CD1c-positive myeloid dendritic cell (primary cell): ENCODE measurements around the gene PGAP6.
"Not testable (repeated sequence)": the region's sequence is repeated elsewhere in the genome, so short reads cannot be mapped to it uniquely, and the experiment has no call there.

Experiments used
- DNase-seq: peaks from one replicate; pipeline ENCODE4 v3.0.0-alpha.2; 2016; ENCODE audit errors: extremely low spot score

The PGAP6 gene

DNA sequence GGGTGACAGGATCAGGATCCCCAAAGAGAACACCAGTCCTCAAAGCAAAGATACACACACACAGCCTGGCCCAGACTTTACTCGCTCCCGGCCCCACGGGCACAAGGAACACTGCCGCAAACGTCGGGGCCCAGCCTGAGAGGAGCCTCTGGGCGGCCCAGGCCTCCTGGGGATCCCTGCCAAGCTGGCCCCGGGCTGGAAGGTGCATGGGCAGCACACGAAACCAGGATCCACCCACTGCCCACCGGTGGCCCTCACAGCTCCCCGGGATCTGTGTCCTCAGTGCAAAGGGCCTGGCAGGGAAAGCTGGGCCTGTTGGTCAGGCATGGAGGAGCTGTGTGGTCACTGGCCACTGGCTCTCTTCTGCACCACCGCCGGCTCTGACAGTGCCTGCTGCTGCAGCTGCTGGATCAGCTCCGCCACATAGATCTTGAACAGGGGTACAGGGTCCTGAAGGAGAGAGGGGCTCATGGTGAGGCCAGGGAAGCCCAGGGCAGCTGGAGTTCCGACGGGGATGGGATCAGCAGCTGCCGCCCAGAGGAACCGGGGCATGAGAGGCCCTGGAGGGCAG, 14.4 kb downstream of the PGAP6 start:
- no peak for DNase-seq

DNA sequence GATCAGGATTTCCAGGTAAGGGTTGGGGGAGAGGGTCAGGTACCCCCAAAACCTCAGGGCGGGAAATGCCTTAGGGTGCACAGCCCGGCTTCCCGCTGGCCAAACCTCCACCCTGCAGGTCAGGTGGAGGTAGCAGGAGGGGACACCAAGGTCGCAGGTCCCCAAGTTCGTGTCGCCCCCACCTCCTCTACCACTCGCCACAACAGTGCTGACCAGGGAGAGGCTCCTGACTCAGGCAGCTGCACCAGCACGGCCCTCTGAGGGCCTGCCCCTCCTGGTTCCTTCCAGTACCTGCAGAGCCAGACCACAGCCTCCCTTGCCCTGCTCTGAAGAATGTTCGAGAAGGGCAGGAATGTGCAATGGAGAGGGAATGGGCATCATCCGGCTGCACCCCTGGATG, 15.3 kb downstream of the PGAP6 start:
- no peak for DNase-seq

- no peak for DNase-seq
Observed at GRCh38 chr16:364595-365491, 16.9 kb downstream of the PGAP6 start.

GRCh38 chr16:363766-364490, 17.9 kb downstream of the PGAP6 start:
- no peak for DNase-seq

GRCh38 chr16:363110-363765, 18.5 kb downstream of the PGAP6 start:
- no peak for DNase-seq

DNA sequence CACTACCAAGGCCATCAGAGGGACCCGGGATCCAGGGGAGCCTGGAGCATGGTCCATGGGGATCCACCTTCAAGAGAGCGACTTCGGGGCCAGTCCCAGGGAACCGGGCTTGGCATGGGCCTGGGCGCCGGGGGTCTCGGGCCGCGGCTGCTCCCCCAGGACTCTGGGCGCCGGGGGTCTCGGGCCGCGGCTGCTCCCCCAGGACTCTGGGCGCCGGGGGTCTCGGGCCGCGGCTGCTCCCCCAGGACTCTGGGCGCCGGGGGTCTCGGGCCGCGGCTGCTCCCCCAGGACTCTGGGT, 19.1 kb downstream of the PGAP6 start:
- not testable (repeated sequence) for DNase-seq

GRCh38 chr16:361872-362701, 19.7 kb downstream of the PGAP6 start:
- DNase-seq = peak; percentile 76

GRCh38 chr16:361341-361871, 20.4 kb downstream of the PGAP6 start:
- DNase-seq = no peak

DNA sequence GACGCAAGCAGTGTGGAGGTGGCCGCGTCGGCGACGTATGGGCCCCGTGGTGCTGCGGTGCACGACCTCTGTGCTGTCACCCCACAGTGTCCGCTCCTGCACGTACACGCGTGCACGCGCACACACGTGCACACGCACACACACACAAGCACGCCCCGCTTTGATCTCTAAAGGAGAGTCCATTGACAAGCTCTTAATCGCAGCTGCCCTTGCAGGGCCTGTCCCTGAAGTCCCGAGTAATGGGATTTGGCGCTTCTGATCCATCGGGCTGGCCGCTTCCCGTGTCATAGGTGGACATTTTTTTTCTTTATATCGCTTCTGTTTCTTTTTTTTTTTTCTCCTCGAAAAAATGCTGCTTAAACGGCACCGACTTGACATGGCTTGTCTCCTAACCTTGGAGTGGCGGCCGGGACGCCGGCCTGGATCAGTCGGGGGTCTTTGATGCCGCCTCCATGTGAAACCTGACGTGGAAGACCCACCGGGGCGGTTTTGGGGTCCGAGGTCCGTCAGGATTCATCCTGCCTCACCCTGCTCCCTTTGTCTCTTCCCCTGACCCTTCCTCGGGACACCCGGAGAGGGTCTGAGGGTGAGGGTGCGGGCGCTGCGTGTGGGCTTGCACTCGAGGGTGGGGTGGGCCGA, 21.0 kb downstream of the PGAP6 start:
- no peak for DNase-seq

GRCh38 chr16:359871-360697, 21.7 kb downstream of the PGAP6 start:
- no peak for DNase-seq

GRCh38 chr16:359067-359763, 22.6 kb downstream of the PGAP6 start:
- no peak for DNase-seq

- no peak for DNase-seq
Observed at GRCh38 chr16:356741-357140, 25.0 kb downstream of the PGAP6 start.

DNA sequence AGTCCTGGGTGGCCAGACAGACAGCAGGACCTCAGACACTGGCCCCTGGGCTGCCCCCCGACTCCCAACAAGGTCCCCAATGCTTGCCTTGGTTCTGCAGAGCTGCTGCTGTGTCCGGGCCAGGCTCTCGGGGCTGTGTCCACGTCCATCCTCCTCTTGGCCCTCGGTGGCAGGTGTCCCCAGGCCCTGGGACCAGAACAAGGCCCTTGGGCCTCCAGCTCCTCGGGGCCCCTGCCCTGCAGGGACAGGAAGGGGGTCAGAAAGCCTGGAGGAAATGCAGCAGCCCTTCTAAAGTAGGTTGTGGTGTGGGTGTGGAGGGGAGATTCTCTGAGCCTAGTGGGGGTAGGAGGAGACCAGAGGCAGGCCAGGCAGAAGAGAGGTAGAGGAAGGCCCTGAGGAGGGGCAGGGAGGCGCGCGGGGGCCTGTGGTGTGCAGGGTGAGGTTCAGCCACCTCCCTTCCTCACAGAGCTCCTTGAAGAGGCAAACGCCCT, 26.8 kb downstream of the PGAP6 start:
- no peak for DNase-seq

DNA sequence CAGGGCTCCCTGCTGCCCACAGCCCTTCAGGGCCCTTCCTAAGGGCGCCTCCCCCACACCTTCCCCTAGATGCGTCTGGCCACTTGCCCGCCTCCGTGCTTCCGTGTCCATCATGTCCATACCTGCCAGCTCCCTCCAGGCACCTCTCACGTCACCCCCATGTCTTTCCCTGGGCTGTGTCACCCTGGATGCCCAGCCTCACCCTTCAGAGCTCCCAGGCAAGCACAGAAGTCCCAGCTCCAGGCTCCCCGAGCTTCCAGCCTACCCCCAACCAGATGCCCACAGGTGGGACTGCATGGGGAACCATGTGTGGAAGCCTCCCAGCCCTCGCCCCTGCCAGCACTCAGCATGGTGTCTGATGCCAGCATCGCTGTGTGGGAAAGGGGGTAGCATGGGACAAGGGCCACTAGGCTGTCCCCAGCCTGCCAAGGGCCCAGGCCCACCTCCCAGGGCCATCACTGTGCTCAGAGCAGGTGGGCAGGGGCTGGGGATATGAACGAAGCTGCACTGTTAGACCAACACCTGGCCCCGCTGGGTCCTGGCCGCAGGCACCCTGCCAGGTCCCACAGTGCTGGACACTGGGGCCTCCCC, 27.4 kb downstream of the PGAP6 start:
- no peak for DNase-seq

DNA sequence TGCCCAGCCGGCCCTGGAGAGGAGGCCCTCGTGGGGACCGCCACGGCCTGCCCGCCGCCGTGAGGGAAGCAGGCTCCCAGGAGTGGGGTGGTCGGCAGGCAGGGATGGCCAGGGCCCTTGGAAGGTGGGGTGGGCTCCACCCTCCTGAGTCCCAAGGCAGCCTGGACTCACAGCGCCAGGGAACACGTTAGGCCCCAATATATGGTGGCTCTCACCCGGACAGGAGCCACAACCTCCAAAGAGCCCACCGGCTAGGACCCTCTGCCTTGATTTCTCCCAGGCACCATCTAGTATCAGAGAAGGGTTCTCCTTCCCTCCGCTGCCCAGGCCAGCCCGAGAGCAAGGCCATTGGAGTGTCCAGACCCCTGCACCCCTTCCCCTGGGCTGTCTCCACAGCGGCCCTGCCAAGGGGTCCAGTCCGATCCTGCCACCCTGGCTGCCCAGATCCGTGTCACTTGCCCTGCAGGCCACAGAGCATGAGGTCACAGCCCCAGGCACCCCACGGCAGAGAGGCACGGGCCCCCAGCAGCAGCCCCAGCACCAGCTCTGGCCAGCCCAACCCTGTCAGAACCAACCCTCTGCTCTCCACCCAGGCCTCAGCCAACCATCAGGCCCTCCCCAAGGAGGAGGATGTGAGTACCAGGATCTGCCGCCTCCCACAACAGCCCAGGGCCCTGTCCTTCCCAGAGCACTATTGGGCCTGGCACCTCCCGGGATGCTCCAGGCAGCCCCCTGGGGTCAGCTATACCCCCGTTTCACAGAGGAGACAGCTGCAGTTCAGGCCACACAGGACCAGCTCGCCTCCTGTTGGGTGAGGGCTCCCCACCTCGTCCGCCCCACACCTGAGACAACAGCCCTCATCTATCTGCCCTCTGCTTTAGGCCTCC, 28.1 kb downstream of the PGAP6 start:
- DNase-seq = no peak

- DNase-seq = peak; percentile 98
Observed at GRCh38 chr16:352547-353403, 29.0 kb downstream of the PGAP6 start, which contains the start of gene AXIN1. Gene AXIN1 (minus strand): TSS chr16:352723. CDS start chr16:347025, 5,698 bp downstream.
